SHP77 treated with DMSO at 0.1 percent for 48 hours (cell line): ENCODE data around the gene LIN37.
A peak's percentile ranks its signal among the peaks of the same experiment; 100 is the strongest.
"Not testable (repeated sequence)": the region's sequence is repeated elsewhere in the genome, so short reads cannot be mapped to it uniquely, and the experiment has no call there.

Source experiments
- DNase-seq: peaks from one replicate; lab custom pipeline; 2025; lab: John Stamatoyannopoulos, UW

The LIN37 gene

DNA sequence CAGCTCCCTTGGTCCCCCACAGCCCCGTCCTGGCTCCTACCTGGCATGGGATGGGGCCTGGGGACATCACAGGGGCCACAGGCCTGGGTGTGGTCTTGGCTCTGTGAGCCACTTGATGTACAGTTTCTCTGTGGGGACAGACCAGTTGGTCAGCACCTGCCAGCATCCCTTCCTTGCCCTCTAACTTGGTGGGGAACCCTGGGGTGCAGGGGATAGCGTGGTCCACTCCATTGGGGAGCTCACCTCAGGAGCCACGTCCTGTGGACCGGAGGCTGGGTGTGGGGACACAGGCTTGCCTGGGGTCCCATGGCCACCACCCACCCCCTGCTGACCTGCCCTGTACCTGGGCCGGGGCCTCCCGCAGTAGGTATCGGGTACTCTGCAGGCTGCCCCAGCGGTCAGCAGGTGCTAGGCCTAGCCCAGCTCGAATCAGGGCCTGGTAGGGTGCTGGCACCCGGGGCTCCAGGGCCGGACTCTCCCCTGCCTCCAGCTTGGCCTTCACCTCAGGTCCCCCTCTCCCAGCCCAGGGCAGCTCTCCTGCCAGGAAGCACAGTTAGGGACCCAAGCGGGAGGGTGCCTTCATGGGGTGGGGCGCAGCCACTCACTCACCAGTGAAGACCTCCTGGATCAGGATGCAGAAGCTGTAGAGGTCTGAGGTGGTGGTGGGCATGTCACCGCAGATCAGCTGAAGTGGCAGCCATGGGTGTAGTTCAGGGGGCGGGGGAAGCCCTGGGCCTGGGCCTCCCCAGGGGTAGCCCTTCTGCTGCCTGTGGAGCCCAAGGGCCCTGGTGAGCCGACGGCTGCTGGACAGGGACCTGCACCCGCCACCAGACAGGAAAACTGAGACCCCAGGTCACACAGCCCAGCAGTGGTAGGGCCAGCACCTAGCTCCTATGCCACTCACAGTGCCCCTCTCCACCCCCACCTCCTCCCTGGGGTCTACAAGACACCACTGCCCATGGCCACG lies 41.9 kb downstream of the LIN37 start:
- no peak for DNase-seq

DNA sequence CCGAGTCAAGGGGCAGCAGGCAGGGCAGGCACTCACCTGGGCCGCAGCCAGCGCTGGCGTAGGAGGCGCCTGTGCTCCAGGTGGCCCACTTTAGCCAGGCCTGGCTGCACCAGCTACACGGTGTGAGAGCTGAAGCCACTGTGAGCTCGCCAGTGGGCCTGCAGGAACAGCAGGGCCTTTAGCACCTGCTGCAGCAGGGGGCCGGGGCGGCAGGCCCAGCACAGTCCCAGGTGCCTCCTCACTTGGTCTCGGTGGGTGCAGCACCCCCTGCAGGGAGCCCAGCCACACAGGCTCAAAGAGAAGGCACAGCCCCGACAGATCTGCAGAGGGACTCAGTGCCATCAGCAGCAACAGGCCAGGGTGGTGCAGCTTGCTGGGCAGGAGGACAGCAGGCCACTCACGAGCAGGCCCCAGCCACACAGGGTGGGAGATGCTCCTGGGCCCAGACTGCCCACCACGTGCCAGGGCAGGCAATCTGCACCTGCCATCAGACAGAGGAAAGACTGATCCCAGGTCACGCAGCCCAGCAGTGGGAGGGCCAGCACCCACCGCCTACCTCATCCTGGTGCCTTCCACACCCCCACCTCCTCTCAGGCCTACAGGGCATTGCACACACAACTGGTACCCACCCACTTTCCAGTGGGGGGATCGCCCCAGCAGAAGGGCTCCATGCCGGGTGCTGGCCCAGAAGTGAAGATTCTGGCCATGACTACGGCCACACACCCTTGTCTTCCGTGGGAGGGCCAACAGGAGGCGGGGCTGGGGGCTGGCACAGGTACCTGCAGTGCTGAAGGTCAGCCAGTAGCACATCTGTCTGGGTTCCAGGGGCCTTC lies 42.8 kb downstream of the LIN37 start:
- DNase-seq: peak; percentile 25

DNA sequence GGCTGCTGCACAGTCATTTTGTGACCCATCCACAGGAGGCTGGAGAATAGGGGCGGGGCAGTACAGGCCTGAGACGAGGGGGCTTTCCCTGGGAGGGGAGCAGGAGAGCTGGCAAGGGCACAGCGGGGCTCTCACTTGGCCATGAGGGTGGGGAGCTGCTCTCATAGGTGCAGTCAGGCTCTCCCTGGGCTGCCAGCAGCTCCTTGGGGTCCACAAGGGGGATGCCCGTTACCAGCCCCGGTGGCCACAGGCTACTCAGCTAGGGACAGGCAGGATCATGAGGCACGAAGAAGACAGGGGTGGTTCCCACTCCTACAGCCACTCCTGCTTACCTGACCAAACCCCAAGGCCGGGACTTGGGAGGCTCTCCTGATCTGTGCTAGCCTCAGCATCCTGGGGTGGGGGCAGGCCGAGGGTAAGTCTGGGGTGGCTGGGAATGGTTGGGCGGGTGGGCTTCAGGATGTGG lies 43.5 kb downstream of the LIN37 start:
- no peak for DNase-seq

DNA sequence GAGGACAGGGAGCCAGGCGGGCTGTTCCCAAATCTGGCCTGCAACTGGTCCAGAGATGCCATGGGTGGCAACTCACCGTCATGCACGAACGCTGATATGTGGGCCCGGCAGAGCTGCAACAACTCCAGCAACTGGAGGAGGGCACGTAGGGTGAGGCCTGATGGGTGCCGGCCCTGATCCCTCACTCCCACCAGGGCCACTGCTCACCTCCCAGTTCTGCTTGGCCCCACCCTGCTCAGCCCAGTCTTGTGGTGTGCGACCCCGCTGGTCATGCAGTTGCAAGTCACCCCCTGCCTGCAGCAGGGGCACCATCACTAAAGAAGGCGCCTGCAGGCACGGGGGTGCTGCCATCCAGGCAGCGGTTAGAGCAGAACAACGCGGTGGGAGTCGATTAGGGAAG lies 43.9 kb downstream of the LIN37 start:
- DNase-seq: no peak

DNA sequence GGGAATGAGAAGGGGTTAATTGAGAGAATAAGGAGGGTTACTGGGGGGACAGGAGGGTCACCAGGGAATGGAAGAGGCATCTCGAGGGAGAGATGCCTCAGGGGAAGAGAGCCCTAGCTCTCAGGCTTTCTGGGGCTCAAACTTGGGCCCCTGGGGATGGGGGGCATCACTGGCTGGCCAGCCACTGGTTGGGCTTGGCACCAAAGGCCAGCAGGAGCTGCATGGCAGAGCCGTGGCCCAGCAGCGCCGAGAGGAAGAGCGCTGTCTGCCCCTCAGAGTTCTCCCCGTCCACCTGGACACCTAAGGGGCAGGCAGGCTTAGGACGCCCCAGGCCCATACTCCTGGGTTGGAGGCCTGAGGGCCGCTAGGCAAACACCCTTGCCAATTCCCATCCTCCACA lies 44.5 kb downstream of the LIN37 start:
- DNase-seq: no peak

DNA sequence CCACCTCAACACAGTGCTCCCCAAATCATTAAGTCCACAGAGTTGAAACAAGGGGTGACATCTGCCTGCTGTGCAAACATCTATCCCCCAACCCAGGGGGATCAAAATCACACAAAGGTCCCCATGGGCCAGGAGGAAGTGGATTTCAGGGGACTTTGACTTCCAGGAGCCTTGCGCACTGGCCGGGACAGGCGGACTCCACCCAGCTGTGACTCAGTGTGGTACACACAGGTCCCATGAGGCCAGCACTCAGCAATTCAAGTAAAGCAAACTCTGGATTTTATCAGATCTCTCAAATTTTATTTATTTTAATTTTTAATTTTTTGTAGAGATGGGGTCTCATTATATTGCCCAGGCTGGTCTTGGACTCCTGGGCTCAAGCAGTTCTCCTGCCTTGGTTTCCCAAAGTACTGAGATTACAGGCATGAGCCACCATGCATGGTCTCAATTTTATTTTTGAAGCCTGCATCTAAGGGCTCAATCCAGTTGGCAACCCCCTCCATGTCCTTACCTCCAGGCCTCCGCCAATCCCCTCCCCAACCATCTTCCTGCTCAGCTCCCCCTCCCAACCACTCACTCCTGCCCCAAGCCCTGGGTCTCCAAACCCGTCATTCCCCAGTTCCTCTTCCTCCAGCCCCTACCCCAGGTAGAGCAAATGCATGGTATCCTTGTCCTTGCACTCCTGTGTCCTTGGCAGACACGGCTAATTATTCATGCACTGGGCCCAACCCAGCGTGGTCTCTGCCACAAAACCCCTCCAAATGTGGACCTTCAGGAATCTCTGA lies 45.2 kb downstream of the LIN37 start:
- no peak for DNase-seq

DNA sequence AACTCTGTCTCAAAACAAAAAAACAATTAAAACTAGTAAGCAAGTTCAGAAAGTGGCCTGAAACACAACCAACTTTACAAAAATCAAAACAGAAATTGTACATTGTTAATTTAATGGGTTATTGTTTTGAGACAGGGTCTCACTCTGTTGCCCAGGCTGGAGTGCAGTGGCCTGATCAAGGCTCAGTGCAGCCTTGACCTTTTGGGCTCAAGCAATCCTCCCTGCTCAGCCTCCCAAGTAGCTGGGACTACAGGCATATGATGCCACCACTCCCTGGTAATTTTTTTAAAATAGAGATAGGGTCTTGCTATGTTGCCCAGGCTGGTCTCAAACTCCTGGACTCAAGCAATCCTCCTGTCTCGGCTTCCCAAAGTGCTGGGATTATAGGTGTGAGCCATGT lies 47.2 kb downstream of the LIN37 start:
- DNase-seq: not testable (repeated sequence)

DNA sequence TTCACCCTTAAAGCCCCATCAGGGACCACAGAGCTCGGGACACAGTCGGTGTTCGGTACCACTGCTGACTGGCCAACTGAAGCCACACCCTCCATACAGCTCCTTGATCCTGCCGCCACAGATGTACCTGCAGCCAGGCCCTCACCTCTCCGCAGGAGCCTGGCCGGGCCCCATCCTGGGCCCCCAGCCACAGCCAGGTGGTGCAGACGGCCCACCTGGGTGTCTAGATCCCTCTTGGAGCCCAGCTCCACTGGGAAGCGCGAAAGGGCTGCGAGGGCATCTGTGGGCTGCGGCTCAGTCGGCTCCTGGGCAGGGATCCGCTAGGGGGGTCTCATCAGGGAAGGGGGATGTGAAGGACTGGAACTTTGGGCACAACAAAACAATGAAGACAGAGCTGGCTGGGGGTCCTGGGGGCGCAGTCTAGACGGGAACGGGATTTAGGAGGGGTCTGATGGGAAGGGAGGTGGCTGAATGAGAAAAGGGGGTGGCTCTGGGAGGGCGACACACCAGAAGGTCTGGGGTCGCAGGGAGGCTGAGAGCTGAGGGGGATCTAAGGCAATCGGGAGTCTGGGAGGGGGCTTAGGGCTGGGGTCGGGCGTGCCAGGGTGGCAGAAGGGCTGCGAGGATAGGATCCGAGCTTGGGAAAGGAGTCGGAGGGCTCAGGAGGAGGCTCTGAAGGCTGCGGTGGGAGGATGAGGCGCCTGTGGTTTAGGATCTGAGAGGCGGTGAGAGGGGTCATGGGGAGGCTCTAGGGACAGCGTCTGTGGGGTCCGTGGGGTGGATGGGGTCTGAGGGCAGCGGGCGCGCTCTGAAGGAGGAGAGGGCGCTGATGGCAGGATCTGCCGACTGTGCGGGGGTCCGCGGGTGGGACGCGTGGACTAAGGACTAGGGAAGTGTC lies 48.5 kb downstream of the LIN37 start:
- no peak for DNase-seq

DNA sequence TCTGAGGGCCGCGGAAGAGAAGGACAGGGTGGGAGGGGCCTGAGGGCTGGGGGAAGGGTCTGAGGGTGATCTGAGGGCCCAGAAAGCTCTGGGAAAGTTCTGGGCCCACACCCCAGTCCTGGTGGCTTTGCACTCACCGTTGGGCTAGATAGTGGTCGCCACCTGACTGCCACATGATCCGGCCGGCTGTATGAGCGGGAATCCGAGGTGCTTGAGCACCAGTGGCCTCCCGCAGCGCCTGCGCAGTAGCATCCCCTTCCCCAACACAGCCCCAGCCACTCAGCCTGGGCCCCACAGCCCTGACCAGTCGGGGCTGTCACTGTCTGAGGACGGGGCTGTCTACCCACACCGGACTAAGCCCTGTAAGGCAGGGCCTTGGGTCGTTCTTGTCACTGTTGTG lies 49.3 kb downstream of the LIN37 start:
- DNase-seq: no peak

DNA sequence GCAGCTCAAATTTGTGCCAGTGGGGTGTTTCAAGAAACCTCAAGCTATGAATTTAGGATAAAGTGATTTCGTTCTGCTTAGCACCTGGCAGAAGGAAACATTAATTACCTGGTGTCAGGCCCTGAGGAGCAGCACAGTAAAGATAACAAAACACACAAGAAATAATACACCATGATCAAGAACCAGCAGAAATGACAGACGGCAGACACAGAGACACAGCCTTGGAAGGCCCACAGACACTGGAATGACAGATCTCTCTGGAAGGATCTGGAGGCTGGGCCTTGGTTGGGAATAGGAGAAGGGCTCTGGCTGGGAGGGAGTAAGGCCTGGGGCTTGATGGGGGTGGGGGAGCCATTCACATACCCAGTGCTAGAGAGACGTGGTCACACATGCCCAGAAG lies 53.5 kb downstream of the LIN37 start:
- DNase-seq: no peak
